Embryonic facial prominence (tissue), 1 donor: Measurements from ENCODE around the gene PLPP7.

Experiments used
- DNase-seq: peaks from one replicate; pipeline ENCODE4 v3.0.0-alpha.2; 2016; ENCODE audit errors: extremely low spot score

The PLPP7 gene

GRCh38 chr9:131303381-131304321 lies 14.1 kb downstream of the PLPP7 start:
- DNase-seq, result no peak

- DNase-seq, result no peak
These were observed 15.3 kb downstream of the PLPP7 start for GRCh38 chr9:131304676-131305355.

- no peak for DNase-seq
These were observed 17.0 kb downstream of the PLPP7 start for GRCh38 chr9:131306397-131307004.

- no peak for DNase-seq
These were observed 18.5 kb downstream of the PLPP7 start for GRCh38 chr9:131307974-131308373.

- no peak for DNase-seq
These were observed 18.9 kb downstream of the PLPP7 start for GRCh38 chr9:131308452-131308851.

GRCh38 chr9:131308906-131309529 lies 19.5 kb downstream of the PLPP7 start:
- DNase-seq, result no peak

GRCh38 chr9:131309530-131310276 lies 20.2 kb downstream of the PLPP7 start:
- DNase-seq, result no peak

GRCh38 chr9:131310833-131311554 lies 21.5 kb downstream of the PLPP7 start:
- DNase-seq, result no peak

- DNase-seq, result no peak
These were observed 22.7 kb downstream of the PLPP7 start for GRCh38 chr9:131312246-131312645.

GRCh38 chr9:131312822-131313770 lies 23.6 kb downstream of the PLPP7 start:
- DNase-seq, result no peak

- DNase-seq, result no peak
These were observed 28.9 kb downstream of the PLPP7 start for GRCh38 chr9:131318231-131319085.

- DNase-seq, result no peak
These were observed 30.0 kb downstream of the PLPP7 start for GRCh38 chr9:131319486-131319885.

- DNase-seq, result no peak
These were observed 30.6 kb downstream of the PLPP7 start for GRCh38 chr9:131320031-131320685.

- no peak for DNase-seq
These were observed 34.1 kb downstream of the PLPP7 start for GRCh38 chr9:131323629-131324028.

GRCh38 chr9:131324736-131325679 lies 35.5 kb downstream of the PLPP7 start:
- DNase-seq, result no peak

- DNase-seq, result no peak
These were observed 39.7 kb downstream of the PLPP7 start for GRCh38 chr9:131329241-131329641.
